ENCODE measurements around the gene NKAIN1. TPM values are rescaled to one million over a fixed set of nuclear protein-coding genes. Genes with fewer than 3 reads are reported as not detected.

The NKAIN1 gene
- total and polyA plus RNA-seq, 10 donors: 0.08 TPM; not detected in 9

GRCh38 chr1:31249854-31250253 is 10.2 kb upstream of the NKAIN1 start:
- no peak overlapping the region for H3K4me3 ChIP-seq
- no peaks in the 10 kb centered on the region for H3K9me3 ChIP-seq
- WGBS, 5 donors: 89 to 96% (median 92%) methylated on average over 3 of the region's 3 CpGs
- DNase-seq: no peak
- TF ChIP-seq POLR2A (IDR thresholded peaks at IDR 0.05) (no peak), CTCF (IDR thresholded peaks at IDR 0.05 in 8 of 11, conservative IDR thresholded peaks at IDR 0.05 in 3 of 11) (no peak), POLR2AphosphoS5 (IDR thresholded peaks at IDR 0.05) (no peak)
- H3K27ac ChIP-seq: no peak overlapping the region
- no peaks in the 10 kb centered on the region for H3K36me3 ChIP-seq
- intact Hi-C loops (cut with DNase I; ENCODE audit: low total_unique reads): no loop called here
- H3K27me3 ChIP-seq (replicated peaks in 1 of 7): no peaks in the 10 kb centered on the region
- no peaks in the 10 kb centered on the region for H3K4me1 ChIP-seq

- H3K27ac ChIP-seq: no peak overlapping the region
- TF ChIP-seq CTCF (IDR thresholded peaks at IDR 0.05 in 8 of 11, conservative IDR thresholded peaks at IDR 0.05 in 3 of 11) (no peak), POLR2AphosphoS5 (IDR thresholded peaks at IDR 0.05) (no peak), POLR2A (IDR thresholded peaks at IDR 0.05) (no peak)
- intact Hi-C loops (cut with DNase I; ENCODE audit: low total_unique reads): no loop called here
- no peaks in the 10 kb centered on the region for H3K9me3 ChIP-seq
- no peak for DNase-seq
- no peaks in the 10 kb centered on the region for H3K27me3 ChIP-seq (replicated peaks in 1 of 7)
- H3K36me3 ChIP-seq: no peaks in the 10 kb centered on the region
- no peak overlapping the region for H3K4me3 ChIP-seq
- 93 to 100% (median 96%) methylated on average over 4 of the region's 4 CpGs for WGBS, 5 donors
- H3K4me1 ChIP-seq: no peaks in the 10 kb centered on the region
Measured at GRCh38 chr1:31248276-31248675, 8.6 kb upstream of the NKAIN1 start.

GRCh38 chr1:31244326-31244725 is 4.6 kb upstream of the NKAIN1 start:
- no peak for DNase-seq
- 68 to 78% (median 75%) methylated on average over 4 of the region's 4 CpGs for WGBS, 5 donors
- H3K4me1 ChIP-seq: peaks cover 0 to 17% (median 10%) of the 10 kb centered on the region in 6 donors
- intact Hi-C loops (cut with DNase I; ENCODE audit: low total_unique reads): no loop called here
- TF ChIP-seq CTCF (IDR thresholded peaks at IDR 0.05 in 8 of 11, conservative IDR thresholded peaks at IDR 0.05 in 3 of 11): no peak
- no peak for TF ChIP-seq POLR2A (IDR thresholded peaks at IDR 0.05)
- no peak for TF ChIP-seq POLR2AphosphoS5 (IDR thresholded peaks at IDR 0.05)
- H3K4me3 ChIP-seq: no peak overlapping the region
- H3K9me3 ChIP-seq: no peaks in the 10 kb centered on the region
- H3K27me3 ChIP-seq (replicated peaks in 1 of 7): peaks cover 0 to 26% (median 19%) of the 10 kb centered on the region in 7 donors
- H3K36me3 ChIP-seq: no peaks in the 10 kb centered on the region
- no peak overlapping the region for H3K27ac ChIP-seq

- H3K9me3 ChIP-seq: no peaks in the 10 kb centered on the region
- H3K4me1 ChIP-seq: peaks cover 0 to 23% (median 16%) of the 10 kb centered on the region in 6 donors
- no peak overlapping the region for H3K27ac ChIP-seq
- TF ChIP-seq POLR2A (IDR thresholded peaks at IDR 0.05) (no peak), POLR2AphosphoS5 (IDR thresholded peaks at IDR 0.05) (no peak), CTCF (IDR thresholded peaks at IDR 0.05 in 8 of 11, conservative IDR thresholded peaks at IDR 0.05 in 3 of 11) (no peak)
- H3K36me3 ChIP-seq: no peaks in the 10 kb centered on the region
- H3K4me3 ChIP-seq: no peak overlapping the region
- no peak for DNase-seq
- WGBS, 5 donors: 66 to 83% (median 74%) methylated on average over 10 of the region's 10 CpGs
- intact Hi-C loops (cut with DNase I; ENCODE audit: low total_unique reads): no loop called here
- peaks cover 0 to 33% (median 25%) of the 10 kb centered on the region in 7 donors for H3K27me3 ChIP-seq (replicated peaks in 1 of 7)
Measured at GRCh38 chr1:31243501-31244286, 4.0 kb upstream of the NKAIN1 start.
